Stimulated activated CD4-positive, alpha-beta T cell treated with anti-CD3 and anti-CD28 coated beads, Interleukin-4, amount 100 ng/mL, for 24 hours (primary cell): ENCODE results near the gene GRIPAP1.
"Not testable (repeated sequence)": the region's sequence is repeated elsewhere in the genome, so short reads cannot be mapped to it uniquely, and the experiment has no call there.

Source experiments
- DNase-seq: peaks from one replicate; pipeline ENCODE4 v3.0.0-alpha.2; 2020

The GRIPAP1 gene

GRCh38 chrX:48997455-48997854 lies 4.6 kb downstream of the GRIPAP1 start:
- no peak for DNase-seq

GRCh38 chrX:48996969-48997368 lies 5.1 kb downstream of the GRIPAP1 start:
- no peak for DNase-seq

GRCh38 chrX:48992341-48992740 lies 9.7 kb downstream of the GRIPAP1 start:
- DNase-seq = no peak

GRCh38 chrX:48989483-48989882 lies 12.6 kb downstream of the GRIPAP1 start:
- no peak for DNase-seq

- no peak for DNase-seq
Observed at GRCh38 chrX:48983896-48984295, 18.2 kb downstream of the GRIPAP1 start.

- no peak for DNase-seq
Observed at GRCh38 chrX:48983081-48983480, 19.0 kb downstream of the GRIPAP1 start.

- no peak for DNase-seq
Observed at GRCh38 chrX:48981178-48981577, 20.9 kb downstream of the GRIPAP1 start.

GRCh38 chrX:48980341-48980740 lies 21.7 kb downstream of the GRIPAP1 start:
- DNase-seq = not testable (repeated sequence)

GRCh38 chrX:48978226-48978625 lies 23.8 kb downstream of the GRIPAP1 start:
- no peak for DNase-seq

- no peak for DNase-seq
Observed at GRCh38 chrX:48976086-48976485, 26.0 kb downstream of the GRIPAP1 start.

- no peak for DNase-seq
Observed at GRCh38 chrX:48975541-48975940, 26.5 kb downstream of the GRIPAP1 start.

GRCh38 chrX:48975041-48975440 lies 27.0 kb downstream of the GRIPAP1 start:
- no peak for DNase-seq

GRCh38 chrX:48974574-48974973 lies 27.5 kb downstream of the GRIPAP1 start:
- DNase-seq = no peak

- no peak for DNase-seq
Observed at GRCh38 chrX:48974033-48974432, 28.0 kb downstream of the GRIPAP1 start.

- DNase-seq = peak; percentile 30
Observed at GRCh38 chrX:48972220-48973164, 29.6 kb downstream of the GRIPAP1 start.

- peak; percentile 7 for DNase-seq
Observed at GRCh38 chrX:48971249-48972219, 30.5 kb downstream of the GRIPAP1 start, which contains the start of gene KCND1. KCND1 (minus strand) TSS chrX:48971844; CDS start chrX:48970271, 1,573 bp downstream.

- DNase-seq = no peak
Observed at GRCh38 chrX:48969471-48969870, 32.6 kb downstream of the GRIPAP1 start.

- DNase-seq = no peak
Observed at GRCh38 chrX:48968377-48968776, 33.7 kb downstream of the GRIPAP1 start.

- no peak for DNase-seq
Observed at GRCh38 chrX:48966796-48967579, 35.1 kb downstream of the GRIPAP1 start.

GRCh38 chrX:48965959-48966358 lies 36.1 kb downstream of the GRIPAP1 start:
- DNase-seq = no peak

- DNase-seq = no peak
Observed at GRCh38 chrX:48961585-48962091, 40.4 kb downstream of the GRIPAP1 start.

- no peak for DNase-seq
Observed at GRCh38 chrX:48960291-48960690, 41.8 kb downstream of the GRIPAP1 start.
